Gastrocnemius medialis (tissue), 4 donors: ENCODE measurements around the gene STX7. TPM values are rescaled to one million over a fixed set of nuclear protein-coding genes. Genes with fewer than 3 reads are reported as not detected.

Experiments used
- ATAC-seq, 2 donors: fragments of 150-250 bp; one replicate each; pipeline ENCODE4 v1.9.1; 2016
- DNase-seq, 2 donors: peaks; one replicate each; pipeline ENCODE4 v3.0.0-alpha.2; 2019
- H3K27ac ChIP-seq, 4 donors: fragments of 200-600 bp; sonication (generic); 1 replicate in 1 of 4; 2 replicates in 3 of 4; pipeline ENCODE4 v1.5.1; 2016 to 2018; ENCODE audit warnings: mild to moderate bottlenecking in 2 of 4, moderate library complexity in 1 of 4
- H3K27me3 ChIP-seq, 3 donors: fragments of 200-600 bp; sonication (generic) in 2 of 3; 1 replicate in 1 of 3; 2 replicates in 2 of 3; pipeline versions ENCODE4 v1.5.1 to v1.6.0; 2016 to 2019; ENCODE audit warnings: mild to moderate bottlenecking in 1 of 3, moderate library complexity in 1 of 3
- H3K36me3 ChIP-seq, 2 donors: fragments of 200-600 bp; sonication (generic) in 1 of 2; one replicate each; pipeline ENCODE4 v1.5.1; 2017 to 2018
- H3K4me1 ChIP-seq, 2 donors: fragments of 200-600 bp; sonication (generic) in 1 of 2; one replicate each; pipeline ENCODE4 v1.5.1; 2016 to 2017; ENCODE audit warnings: mild to moderate bottlenecking in 2 of 2
- H3K4me3 ChIP-seq, 4 donors: fragments of 200-600 bp; sonication (generic) in 3 of 4; 1 replicate in 1 of 4; 2 replicates in 3 of 4; pipeline ENCODE4 v1.5.1; 2016 to 2019; ENCODE audit warnings: mild to moderate bottlenecking in 2 of 4
- H3K9me3 ChIP-seq, 3 donors: fragments of 200-600 bp; sonication (generic) in 2 of 3; 1 replicate in 1 of 3; 2 replicates in 2 of 3; pipeline ENCODE4 v1.5.1; 2016 to 2019
- POLR2A ChIP-seq, 2 donors: fragments of 450-650 bp; IDR thresholded peaks; one replicate each; pipeline ENCODE4 v1.6.1; 2017; ENCODE audit warnings: antibody characterized with exemption in 2 of 2, mild to moderate bottlenecking in 2 of 2, moderate library complexity in 2 of 2
- in situ Hi-C, 4 donors: fragments of 200-750 bp; cut with MboI; loops; one replicate each; pipeline versions ENCODE4 v1.15.0 to v1.8.0; 2017; ENCODE audit warnings: low sequenced_read_pairs in 4 of 4
- intact Hi-C: fragments of 100-400 bp; cut with DNase I; formaldehyde crosslinking; loops from one replicate; pipeline ENCODE4 v1.15.1; 2023; ENCODE audit warnings: low total_unique reads
- total RNA-seq, 4 donors: library from RNA; depleted of rRNA; stranded (reverse); fragments of >200 nt; gene quantifications; one replicate each; pipeline versions ENCODE4 v1.1.0 to v1.2.3, GENCODE V29; 2016
- TF ChIP-seq, protein P1 (sequence below), 5 experiments: fragments of 450-650 bp in 3 of 5; fragments of 200-600 bp in 2 of 5; sonication (generic) in 2 of 5; IDR thresholded peaks in 4 of 5; conservative IDR thresholded peaks in 1 of 5; 1 replicate in 4 of 5; 2 replicates in 1 of 5; pipeline ENCODE4 v1.5.1; 2016 to 2019; ENCODE audit warnings: antibody characterized with exemption in 5 of 5, mild to moderate bottlenecking in 3 of 5, moderate library complexity in 3 of 5

Gene STX7
- total RNA-seq, 4 donors from 2014 or later: 18.2 to 64.3 (median 20.6) TPM

DNA sequence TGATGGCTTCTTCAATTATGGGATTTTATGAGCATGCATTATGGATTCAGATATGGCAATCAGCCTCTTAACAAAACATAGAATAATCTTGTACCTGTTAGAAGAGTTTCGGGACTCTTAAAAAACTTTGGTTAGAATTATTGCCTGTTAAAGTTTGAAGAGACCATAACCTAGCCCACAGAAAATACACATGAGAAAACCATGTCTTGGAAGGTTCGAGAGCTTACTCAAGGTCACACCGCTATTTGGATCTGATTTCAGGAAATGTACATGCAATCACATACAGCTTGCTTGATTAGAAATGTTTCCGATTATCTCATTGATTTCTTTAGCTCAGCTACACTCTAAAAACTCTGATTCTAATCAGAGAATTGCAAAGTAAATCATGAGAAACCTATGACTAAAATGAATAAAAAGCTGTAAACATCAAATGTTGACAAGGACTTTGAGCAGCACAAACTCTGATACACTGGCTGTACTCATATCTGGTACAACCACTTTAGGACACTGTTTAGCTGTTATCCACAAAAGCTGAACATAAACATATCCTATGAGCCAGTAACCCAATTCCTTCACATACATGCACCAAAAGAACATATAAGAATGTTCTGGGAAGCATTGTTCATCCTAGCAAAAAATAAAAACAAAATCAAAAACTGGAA, 16.3 kb downstream of the STX7 start:
- H3K36me3 ChIP-seq: peaks cover 0 to 20% of the 10 kb centered on the region in 2 donors
- peaks cover 0 to 4% of the 10 kb centered on the region in 2 donors for H3K4me1 ChIP-seq
- ATAC-seq: no peak
- H3K27me3 ChIP-seq: no peaks in the 10 kb centered on the region
- in situ Hi-C loops (loop anchor here in 1 of 4 donors (25.0 kb wide), 1 partner anchor 584 kb away; no protein-coding TSS in a partner anchor), intact Hi-C loops (no loop called here)
- H3K4me3 ChIP-seq: no peak overlapping the region
- TF ChIP-seq POLR2A (IDR thresholded peaks at IDR 0.05): no peak
- TF ChIP-seq, protein P1, sequence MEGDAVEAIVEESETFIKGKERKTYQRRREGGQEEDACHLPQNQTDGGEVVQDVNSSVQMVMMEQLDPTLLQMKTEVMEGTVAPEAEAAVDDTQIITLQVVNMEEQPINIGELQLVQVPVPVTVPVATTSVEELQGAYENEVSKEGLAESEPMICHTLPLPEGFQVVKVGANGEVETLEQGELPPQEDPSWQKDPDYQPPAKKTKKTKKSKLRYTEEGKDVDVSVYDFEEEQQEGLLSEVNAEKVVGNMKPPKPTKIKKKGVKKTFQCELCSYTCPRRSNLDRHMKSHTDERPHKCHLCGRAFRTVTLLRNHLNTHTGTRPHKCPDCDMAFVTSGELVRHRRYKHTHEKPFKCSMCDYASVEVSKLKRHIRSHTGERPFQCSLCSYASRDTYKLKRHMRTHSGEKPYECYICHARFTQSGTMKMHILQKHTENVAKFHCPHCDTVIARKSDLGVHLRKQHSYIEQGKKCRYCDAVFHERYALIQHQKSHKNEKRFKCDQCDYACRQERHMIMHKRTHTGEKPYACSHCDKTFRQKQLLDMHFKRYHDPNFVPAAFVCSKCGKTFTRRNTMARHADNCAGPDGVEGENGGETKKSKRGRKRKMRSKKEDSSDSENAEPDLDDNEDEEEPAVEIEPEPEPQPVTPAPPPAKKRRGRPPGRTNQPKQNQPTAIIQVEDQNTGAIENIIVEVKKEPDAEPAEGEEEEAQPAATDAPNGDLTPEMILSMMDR (IDR thresholded peaks at IDR 0.05 in 4 of 5, conservative IDR thresholded peaks at IDR 0.05 in 1 of 5): no peak
- H3K9me3 ChIP-seq: no peaks in the 10 kb centered on the region
- no peak overlapping the region for H3K27ac ChIP-seq
- no peak for DNase-seq

DNA sequence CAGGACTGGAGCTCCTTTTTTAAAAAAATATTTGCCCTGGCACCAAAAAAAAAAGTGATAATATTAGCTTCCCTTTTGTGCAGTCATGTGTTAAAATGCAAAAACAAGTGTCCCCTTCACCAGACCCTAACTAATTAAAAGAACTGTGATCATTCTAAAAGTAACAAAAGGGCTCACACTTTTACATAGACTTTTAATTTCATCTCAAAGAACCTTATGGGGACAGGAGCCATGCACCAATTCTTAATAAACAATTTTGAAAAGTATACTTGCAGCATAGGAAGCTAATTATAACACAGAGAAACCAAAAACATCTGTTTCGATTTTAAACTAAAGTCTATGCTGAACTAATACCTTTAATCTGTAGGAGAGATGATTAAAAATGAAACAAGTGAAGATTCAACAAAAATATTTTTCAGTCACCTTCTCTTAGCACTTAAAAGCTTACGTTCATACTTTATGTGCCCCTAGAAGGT, 17.3 kb downstream of the STX7 start:
- H3K4me1 ChIP-seq: peaks cover 0 to 10% of the 10 kb centered on the region in 2 donors
- no peak for ATAC-seq

GRCh38 chr6:132494954-132495353, 18.0 kb downstream of the STX7 start:
- Histone ChIP-seq H3K27ac (no peak overlapping the region), H3K4me3 (no peak overlapping the region), H3K4me1 (peaks cover 0 to 12% of the 10 kb centered on the region in 2 donors), H3K36me3 (peaks cover 0 to 3% of the 10 kb centered on the region in 2 donors), H3K27me3 (no peaks in the 10 kb centered on the region), H3K9me3 (no peaks in the 10 kb centered on the region)
- in situ Hi-C loops (loop anchor here in 1 of 4 donors (25.0 kb wide), 1 partner anchor 583 kb away; no protein-coding TSS in a partner anchor), intact Hi-C loops (no loop called here)
- TF ChIP-seq POLR2A (IDR thresholded peaks at IDR 0.05): no peak
- TF ChIP-seq, protein P1 (IDR thresholded peaks at IDR 0.05 in 4 of 5, conservative IDR thresholded peaks at IDR 0.05 in 1 of 5): no peak
- DNase-seq: no peak
- no peak for ATAC-seq

More for the DNA sequence above, 17.3 kb downstream of the STX7 start:
- intact Hi-C loops: no loop called here
- no peak for TF ChIP-seq POLR2A (IDR thresholded peaks at IDR 0.05)
- TF ChIP-seq, protein P1 (IDR thresholded peaks at IDR 0.05 in 4 of 5, conservative IDR thresholded peaks at IDR 0.05 in 1 of 5): no peak
- H3K36me3 ChIP-seq: peaks cover 0 to 10% of the 10 kb centered on the region in 2 donors
- DNase-seq: no peak
- in situ Hi-C loops: loop anchor here in 1 of 4 donors (25.0 kb wide), 1 partner anchor 583 kb away; no protein-coding TSS in a partner anchor
- no peak overlapping the region for H3K4me3 ChIP-seq
- H3K9me3 ChIP-seq: no peaks in the 10 kb centered on the region
- H3K27ac ChIP-seq: no peak overlapping the region
- H3K27me3 ChIP-seq: no peaks in the 10 kb centered on the region

DNA sequence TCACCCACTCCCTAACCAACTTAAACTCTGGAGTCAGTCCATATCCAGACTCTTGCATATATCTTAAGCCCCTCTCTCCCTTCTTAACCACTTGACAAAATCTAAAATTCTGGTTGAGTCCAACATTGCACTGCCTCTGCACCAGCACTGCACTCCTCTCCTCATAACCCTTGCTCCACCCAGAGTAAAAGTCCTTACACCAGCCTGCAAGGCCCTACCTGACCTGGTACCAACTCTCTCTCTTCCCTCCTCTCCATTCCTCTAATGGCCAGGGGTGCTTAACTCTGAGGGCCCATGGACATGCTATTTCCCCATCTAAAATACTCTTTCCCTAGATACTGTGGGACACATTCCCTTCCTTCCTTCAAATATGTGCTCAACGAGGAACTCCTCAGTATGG, 21.0 kb downstream of the STX7 start:
- no peak for DNase-seq
- no peaks in the 10 kb centered on the region for H3K36me3 ChIP-seq
- TF ChIP-seq POLR2A (IDR thresholded peaks at IDR 0.05): no peak
- TF ChIP-seq, protein P1 (IDR thresholded peaks at IDR 0.05 in 4 of 5, conservative IDR thresholded peaks at IDR 0.05 in 1 of 5): no peak
- peaks cover 3 to 17% of the 10 kb centered on the region in 2 donors for H3K4me1 ChIP-seq
- in situ Hi-C loops (loop anchor here in 1 of 4 donors (25.0 kb wide), 1 partner anchor 580 kb away; no protein-coding TSS in a partner anchor), intact Hi-C loops (no loop called here)
- no peak for ATAC-seq
- no peak overlapping the region for H3K4me3 ChIP-seq
- H3K27me3 ChIP-seq: no peaks in the 10 kb centered on the region
- no peaks in the 10 kb centered on the region for H3K9me3 ChIP-seq
- H3K27ac ChIP-seq: no peak overlapping the region
